NCI-H345 treated with DMSO at 0.1 percent for 48 hours (cell line): ENCODE results near the gene STARD3.

Source experiments
- DNase-seq: peaks from one replicate; lab custom pipeline; 2025; ENCODE audit not compliant: unreplicated experiment; lab: John Stamatoyannopoulos, UW

Gene STARD3

DNA sequence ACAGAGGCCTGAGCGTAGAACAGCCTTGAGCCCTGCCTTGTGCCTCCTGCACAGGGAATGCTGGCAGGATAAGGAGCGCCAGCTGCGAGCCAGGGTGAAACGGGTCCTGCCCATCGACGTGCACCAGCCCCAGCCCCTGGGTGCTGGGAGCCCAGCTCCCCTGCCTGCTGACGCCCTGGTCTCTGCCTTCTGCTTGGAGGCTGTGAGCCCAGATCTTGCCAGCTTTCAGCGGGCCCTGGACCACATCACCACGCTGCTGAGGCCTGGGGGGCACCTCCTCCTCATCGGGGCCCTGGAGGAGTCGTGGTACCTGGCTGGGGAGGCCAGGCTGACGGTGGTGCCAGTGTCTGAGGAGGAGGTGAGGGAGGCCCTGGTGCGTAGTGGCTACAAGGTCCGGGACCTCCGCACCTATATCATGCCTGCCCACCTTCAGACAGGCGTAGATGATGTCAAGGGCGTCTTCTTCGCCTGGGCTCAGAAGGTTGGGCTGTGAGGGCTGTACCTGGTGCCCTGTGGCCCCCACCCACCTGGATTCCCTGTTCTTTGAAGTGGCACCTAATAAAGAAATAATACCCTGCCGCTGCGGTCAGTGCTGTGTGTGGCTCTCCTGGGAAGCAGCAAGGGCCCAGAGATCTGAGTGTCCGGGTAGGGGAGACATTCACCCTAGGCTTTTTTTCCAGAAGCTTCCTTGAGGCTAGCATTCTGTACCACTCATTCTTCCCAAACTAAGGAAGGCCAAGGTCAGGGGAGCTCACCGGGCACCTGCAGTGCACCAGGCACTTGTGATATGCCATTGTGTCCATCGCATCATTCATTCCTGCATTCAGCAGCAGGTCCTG, 33.2 kb downstream of the STARD3 start:
- no peak for DNase-seq

DNA sequence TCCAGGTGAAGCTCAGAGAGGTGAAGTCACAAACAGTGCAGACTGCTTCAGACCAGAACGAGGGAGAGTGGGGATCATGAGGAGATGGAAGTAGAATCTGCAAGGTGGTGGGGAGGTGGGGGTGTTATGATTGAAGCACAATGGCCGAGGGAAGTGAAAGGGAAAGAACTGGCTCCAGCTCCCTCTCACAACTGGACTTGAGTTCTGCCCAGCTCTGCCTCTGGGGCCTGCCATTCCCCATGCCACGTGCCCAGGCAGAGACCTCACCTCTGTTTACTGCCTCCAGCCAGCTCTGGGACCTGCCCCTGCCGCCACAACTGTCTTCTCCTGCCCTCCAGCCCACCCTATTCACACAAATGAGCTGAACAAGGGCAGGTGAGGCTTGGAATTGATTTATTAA, 33.8 kb downstream of the STARD3 start:
- no peak for DNase-seq

- DNase-seq = no peak
Observed at GRCh38 chr17:39671651-39672521, 34.9 kb downstream of the STARD3 start.

DNA sequence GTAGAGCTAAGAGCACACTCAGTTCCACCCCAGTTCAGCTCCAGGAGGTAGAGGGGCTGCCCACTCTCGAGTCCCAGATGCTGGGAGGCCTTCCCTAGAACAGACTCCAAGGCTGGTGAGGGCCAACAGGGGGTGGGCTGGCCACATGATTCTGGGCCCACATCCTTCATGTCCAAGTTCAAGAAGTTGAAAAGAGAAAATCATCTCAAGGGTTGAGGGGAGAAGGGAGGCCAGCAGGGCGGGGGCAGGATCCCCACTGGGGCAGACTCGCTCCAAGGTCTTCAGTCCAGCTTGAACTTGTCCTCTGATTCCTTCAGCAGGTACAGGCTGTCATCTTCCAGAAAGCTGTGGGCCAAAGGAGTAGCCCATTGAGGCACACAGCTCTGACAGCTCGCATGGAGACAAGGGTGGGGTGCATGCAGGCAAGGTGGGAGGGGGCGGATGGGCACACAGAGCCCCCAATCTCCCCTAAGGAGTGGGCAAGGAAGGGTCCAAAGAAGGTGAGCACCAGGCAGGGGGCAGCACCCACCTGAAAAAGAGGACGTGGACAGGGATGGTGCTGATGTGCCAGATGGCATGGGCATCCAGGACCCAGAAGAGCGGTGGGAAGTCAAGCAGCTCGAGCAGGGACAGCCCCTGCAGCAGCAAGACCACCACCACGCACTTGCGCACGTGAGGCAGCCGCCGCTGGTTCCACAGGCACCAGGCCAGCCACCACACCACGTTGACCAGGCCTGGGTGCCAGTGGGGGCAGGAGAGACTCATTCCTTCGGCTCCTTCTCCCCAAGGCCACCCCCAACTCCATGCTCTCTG, 35.8 kb downstream of the STARD3 start:
- no peak for DNase-seq

DNA sequence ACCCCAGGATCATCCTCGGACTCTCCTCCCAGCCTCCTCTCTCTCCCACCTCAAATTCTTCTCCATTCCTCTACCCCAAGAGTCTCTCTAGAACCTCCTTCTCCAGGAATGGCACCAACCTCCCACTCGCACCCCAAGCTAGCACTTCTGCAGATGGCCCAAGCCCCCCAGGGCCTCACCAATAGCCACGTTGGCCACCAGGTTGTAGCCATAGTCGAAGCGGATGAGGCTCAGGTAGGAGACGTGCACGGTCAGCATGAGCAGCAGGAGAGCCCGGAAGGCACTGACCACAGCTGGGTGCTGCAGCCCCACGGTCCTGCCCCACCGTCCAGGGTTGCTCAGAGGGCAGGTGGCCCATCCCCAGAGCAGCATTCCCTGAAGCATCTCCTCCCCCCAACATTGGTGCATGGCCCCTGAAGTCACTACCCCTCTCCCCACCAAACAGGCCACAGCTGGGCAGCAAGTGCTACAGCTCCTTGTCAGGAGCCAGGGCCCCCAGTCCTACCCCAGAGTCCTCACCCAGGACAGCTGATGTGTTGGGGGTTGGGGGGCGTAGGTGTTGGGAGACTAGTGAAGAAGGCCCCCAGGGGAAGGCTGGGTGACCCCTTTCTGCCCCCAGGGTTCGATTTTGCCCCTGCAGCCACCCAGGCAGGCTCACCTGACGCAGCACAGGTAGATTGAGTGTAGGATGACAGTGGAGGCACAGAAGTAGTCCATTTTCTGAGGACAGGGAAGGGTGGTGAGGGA, 36.6 kb downstream of the STARD3 start:
- no peak for DNase-seq

DNA sequence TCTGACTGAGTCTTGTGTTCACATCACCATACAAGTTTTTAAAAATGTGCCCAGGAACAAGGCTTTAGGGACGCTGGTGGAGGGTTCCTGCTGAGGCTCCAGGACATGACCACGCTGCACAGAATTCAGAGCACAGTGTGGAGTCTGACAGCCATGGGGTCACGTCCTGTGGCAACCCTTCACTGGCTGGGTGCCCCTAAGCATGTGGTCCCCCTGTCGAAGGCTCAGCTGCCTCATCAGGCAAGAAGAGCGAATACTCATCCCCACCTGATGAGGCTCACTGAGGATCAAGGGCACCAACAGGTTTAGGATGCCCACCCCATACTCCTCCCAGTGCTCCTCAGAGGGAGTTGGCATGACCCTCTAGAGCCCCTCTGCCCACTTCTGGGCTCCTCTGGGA, 37.2 kb downstream of the STARD3 start:
- no peak for DNase-seq

GRCh38 chr17:39674702-39675389, 37.9 kb downstream of the STARD3 start:
- peak; percentile 19 for DNase-seq

DNA sequence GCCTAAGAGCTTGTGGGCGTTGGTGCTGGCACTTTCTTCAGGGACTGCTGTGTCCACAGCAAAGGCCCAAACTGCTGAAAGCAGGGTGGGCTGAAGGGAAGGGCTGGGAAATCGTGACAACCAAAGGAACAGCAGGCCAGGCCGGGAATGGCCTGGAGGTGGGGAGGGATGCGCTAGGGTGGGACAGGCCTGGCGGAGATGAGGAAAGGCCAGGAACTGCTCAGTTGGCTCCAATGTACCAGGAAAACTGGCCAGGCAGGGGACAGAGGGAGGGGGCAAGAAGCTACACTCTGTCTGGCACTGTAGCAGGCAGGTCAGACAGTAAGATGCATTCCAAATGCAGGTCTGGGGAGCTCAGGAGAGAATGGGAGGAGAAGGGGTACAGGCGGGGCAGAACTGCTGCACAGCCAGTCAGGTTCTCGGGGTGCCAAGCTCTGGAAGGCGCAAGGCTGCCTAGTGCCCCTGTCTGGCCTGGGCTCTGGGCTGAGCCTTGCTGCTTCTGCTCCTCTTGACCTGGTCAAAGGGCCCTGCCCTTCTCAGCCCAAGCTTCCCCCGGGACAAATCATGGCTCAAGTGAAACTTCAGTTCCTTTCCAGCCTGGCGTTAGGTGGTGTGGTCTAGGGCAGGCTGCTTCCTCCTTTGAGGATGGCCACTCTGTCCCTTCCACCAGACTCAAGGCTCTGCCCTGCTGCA, 38.6 kb downstream of the STARD3 start:
- DNase-seq = no peak

GRCh38 chr17:39676198-39676819, 39.4 kb downstream of the STARD3 start:
- DNase-seq = peak; percentile 51

GRCh38 chr17:39677072-39677471, 40.1 kb downstream of the STARD3 start:
- DNase-seq = no peak

DNA sequence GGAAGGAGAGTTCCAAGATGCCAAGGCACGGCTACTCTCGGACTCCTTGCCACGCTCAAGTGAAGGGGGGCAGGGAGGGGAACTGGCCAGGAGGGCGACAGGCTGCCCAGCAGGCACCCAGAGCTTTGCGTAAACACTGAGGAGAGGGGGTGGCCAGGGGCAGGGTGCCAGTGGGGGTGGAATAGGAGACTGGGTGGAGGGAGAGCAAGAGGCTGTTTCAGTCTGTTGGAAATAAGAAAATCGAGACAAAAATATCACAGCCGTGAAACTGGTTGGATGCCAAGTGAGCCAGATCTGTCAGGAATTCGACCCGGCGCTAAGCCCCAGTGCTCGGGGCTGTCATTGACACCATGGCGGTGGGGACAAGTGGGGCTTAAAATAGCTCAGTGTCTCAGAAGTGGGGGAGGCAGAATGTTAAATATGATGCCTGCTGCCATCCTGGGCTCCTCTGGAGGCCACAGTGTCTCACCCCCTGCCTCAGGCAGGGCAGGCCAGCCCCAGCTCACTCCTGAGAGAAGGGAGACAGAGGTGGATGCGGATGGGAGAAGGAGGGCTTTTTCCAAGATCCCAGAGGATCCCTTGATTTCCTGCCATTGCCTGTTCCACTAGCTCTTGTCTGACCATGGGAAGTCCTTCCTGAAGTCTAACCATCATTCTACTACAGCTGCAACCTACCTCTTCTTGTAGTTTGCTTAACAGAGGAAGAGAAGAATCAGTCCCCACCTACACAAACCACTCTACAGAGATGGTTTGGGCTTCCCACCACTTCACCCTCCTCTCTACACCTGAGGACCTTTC, 40.8 kb downstream of the STARD3 start:
- no peak for DNase-seq

DNA sequence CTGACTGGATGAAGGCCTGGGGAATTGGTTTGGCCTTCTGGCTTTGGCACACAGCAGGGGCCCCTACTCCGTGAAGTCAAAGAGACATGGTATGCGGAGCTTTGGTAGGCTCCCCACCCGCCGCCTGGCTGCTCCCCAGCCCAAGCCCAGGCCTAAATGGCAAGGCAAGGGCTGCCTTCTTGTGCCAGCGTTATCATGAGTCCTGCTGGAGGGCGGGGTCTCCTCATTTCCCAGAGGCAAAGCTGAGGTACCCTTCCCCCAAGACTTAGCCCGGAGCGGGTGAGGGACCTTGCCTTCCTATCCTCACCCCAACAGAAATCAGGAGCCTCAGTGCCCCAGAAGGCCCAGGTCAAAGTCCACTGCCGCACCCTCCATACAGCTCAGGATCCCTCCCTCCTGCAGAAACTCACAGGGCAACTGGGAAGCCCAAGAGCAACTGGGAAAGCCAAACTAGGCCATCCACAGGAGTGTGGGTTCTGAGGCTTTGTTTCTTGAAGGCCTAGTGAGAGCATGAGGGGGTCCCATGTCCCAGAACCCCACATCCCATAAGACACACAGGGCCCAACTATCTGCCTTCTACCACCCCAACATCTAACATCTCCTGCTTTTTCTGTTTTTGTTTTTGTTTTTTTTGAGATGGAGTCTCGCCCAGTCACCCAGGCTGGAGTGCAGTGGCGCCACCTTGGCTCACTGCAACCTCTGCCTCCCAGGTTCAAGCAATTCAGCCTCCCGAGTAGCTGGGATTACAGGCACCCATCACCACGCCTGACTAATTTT, 41.6 kb downstream of the STARD3 start:
- no peak for DNase-seq

GRCh38 chr17:39679521-39680192, 42.7 kb downstream of the STARD3 start:
- DNase-seq = no peak

DNA sequence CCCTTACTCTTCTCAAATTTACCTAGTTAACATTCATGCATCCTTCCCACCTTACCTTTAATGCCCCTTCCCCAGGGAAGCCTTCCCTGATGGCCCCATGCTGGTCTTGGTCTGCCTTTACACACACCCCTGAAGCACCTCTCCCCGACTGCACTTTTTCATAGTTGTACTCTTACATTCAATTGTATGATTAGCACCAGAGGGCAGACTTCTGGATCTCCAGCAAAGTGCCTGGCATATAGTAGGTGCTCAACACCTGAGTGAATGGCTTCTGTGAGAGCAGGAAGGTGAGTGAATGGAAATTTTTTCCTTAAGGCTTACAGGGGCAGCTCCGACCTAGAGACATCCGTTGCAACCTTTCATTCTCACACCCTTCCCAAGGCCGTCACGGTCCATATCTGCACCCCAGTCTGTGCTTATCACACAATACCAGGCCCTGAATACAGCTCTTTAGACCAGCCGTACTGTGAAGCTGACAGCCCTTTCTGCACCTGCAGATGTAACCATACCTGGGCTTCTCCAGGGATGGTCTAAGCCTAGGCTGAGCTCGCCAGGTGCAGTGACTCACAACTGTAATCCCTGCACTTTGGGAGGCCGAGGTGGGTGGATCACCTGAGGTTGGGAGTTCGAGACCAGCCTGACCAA, 46.5 kb downstream of the STARD3 start:
- no peak for DNase-seq

DNA sequence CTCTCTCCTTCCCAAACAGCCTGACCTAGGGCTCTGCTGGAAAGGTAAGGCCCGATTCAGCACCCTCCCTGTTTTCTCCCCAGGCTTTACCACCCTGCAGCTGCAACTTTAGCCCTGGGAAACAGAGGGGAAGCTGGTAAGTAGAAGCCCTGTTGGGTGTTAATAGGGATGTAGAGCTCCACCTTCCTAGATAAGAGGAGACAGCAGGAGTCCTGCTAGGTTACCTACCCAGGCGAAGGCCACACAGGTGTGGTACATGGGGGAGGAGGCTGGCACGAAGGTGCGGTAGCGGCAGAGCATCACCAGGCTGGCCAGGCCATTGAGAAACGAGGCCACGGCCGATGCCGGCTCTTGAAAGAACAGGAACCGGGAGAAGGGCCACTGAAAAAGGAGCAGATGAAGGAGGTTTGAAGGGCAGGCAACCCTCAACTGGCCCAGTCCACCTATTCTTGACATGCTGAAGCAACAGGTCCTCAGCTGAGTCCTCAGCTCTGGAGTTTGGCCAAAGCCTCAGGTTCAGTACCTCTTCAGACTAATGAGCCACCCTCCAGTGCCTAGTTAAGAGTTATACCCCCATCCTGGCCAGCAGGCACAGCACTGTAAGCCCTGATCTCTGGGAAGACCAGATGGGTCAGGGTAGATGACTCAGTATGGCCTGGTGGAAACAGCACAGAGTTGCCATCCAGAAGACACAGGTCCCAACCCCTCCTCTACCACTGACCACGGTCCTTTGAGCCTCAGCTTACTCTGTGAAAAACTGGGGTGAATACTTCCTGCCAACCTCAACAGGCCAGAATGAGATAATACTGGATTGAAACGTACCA, 47.6 kb downstream of the STARD3 start:
- no peak for DNase-seq
